OCI-LY3 (cell line): ENCODE data around the gene NDRG3.

Source experiments
- EZH2phosphoT487 ChIP-seq: fragments of 200-600 bp; shearing (Covaris generic); IDR thresholded peaks from 2 replicates; pipeline ENCODE4 v1.6.1; 2018; ENCODE audit warnings: antibody characterized with exemption, mixed run types, low read depth
- TF ChIP-seq, protein P1 (sequence below): fragments of 200-600, 300-600 bp; sonication (generic); IDR thresholded peaks from 2 replicates; pipeline ENCODE4 v1.5.1; 2014; ENCODE audit warnings: antibody characterized with exemption, low read length, low read depth

DNA sequence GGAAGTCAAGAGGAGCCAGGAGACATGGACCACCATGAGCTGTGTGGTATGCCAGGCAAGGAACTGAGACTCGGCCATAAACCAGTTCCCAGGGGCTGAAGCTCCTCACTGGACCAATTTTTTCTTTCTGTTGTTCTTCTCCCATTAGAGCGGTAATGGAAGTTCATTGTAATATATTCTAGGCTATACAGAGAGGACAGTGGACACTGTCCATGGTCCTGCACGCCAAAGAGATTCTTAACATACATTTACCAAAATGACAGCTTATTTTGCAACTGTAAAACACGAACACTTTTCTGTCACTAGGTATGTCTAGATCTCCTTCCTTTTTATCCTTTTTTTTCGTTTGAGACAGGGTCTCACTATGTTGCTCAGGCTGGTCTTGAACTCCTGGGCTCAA, 40.8 kb upstream of the NDRG3 start:
- TF ChIP-seq, protein P1, sequence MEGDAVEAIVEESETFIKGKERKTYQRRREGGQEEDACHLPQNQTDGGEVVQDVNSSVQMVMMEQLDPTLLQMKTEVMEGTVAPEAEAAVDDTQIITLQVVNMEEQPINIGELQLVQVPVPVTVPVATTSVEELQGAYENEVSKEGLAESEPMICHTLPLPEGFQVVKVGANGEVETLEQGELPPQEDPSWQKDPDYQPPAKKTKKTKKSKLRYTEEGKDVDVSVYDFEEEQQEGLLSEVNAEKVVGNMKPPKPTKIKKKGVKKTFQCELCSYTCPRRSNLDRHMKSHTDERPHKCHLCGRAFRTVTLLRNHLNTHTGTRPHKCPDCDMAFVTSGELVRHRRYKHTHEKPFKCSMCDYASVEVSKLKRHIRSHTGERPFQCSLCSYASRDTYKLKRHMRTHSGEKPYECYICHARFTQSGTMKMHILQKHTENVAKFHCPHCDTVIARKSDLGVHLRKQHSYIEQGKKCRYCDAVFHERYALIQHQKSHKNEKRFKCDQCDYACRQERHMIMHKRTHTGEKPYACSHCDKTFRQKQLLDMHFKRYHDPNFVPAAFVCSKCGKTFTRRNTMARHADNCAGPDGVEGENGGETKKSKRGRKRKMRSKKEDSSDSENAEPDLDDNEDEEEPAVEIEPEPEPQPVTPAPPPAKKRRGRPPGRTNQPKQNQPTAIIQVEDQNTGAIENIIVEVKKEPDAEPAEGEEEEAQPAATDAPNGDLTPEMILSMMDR, result no peak
- no peak for TF ChIP-seq EZH2phosphoT487
